GM04503 (cell line): ENCODE data around the gene CYP3A4.
"Not testable (repeated sequence)": the region's sequence is repeated elsewhere in the genome, so short reads cannot be mapped to it uniquely, and the experiment has no call there.

Experiments used
- DNase-seq: peaks from one replicate; pipeline ENCODE4 v3.0.0-alpha.2; 2012; ENCODE audit warnings: low read depth

Gene CYP3A4

DNA sequence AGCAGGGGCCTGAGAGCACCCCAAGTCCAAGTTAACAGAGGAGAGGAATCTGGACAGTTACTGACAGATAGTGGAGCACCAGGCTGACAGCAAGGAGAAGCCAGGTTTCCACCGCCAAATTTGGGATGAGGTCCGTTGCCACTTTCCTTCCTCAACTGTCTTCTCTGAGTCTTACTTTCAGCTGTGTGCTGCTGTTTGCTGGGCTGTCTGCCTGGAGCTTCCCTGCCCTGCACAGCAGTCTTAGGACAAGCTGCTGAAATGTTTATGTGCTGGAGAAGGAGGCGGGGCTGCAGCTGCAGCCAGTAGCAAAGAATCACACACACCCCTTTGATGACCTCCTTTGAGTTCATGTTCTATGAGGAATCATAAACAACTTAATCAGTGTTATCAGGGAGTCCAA lies 31.6 kb downstream of the CYP3A4 start:
- no peak for DNase-seq

DNA sequence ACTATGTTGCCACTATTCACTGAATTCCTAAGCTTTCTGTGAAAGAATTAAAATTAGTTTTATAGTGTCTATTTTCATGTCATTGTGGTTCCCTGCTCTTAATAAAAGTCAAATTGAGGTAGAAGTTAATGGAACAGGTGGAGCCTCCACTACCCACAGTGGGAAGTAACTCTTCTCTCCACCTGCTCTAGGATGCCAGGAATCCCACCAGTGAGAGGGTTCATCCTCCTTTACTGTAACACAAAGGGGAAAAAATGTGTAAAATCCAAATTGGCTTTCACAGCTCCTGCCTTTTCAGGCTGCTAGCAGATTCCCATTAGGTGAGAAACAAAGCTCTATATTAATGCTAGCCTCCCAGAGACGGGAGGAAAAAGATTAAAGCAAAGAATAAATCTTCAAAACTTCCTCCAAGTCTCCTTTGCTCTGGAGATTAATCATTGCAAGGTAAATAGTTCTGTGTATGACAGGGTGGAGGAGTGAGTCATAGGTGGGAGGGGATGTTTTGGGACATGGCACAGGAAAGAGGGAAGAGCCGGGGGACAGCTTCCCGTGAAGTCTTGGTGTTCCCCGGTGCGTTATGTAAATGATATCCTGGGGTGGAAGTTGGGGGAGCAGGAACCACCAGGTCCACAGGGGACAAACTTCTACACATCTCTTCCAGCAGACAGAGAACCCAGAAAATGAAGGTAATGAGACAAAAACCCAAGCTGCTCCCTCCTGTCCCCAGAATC lies 32.5 kb downstream of the CYP3A4 start:
- not testable (repeated sequence) for DNase-seq

DNA sequence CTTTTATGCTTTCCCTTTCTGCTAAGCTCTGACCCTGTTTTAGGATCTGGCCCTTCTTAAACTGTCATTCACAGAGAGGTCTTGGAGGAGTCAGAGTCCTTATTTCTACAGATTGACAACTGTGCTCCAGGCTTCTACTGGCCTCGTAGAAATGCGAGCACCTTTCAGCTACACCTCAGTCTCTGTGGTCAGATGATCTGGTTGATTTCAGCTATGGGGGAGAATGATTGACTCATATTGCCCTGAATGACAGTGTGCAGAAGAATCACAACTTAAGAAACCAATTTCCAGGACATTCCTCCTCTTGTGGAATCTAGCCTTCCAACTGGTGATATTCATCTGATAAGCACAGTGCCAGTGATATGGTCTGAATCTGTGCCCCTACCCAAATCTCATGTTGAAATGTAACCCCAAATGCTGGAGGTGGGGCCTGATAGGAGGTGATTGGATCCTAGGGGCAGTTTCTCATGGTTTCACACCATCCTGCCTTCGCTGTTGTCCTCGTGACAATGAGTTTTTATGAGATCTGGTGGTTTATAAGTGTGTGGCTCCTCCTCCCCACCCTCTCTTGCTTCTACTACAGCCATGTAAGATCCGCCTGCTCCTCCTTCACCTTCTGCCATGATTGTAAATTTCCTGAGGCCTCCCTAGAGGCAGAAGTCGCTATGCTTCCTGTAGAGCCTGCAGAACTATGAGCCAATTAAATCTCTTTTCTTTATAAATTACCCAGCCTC lies 35.0 kb downstream of the CYP3A4 start:
- no peak for DNase-seq

DNA sequence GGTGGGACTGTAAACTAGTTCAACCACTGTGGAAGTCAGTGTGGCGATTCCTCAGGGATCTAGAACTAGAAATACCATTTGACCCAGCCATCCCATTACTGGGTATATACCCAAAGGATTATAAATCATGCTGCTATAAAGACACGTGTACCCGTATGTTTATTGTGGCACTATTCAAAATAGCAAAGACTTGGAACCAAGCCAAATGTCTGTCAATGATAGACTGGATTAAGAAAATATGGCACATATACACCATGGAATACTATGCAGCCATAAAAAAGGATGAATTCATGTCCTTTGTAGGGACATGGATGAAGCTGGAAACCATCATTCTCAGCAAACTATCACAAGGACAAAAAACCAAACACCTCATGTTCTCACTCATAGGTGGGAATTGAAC lies 37.1 kb downstream of the CYP3A4 start:
- not testable (repeated sequence) for DNase-seq

DNA sequence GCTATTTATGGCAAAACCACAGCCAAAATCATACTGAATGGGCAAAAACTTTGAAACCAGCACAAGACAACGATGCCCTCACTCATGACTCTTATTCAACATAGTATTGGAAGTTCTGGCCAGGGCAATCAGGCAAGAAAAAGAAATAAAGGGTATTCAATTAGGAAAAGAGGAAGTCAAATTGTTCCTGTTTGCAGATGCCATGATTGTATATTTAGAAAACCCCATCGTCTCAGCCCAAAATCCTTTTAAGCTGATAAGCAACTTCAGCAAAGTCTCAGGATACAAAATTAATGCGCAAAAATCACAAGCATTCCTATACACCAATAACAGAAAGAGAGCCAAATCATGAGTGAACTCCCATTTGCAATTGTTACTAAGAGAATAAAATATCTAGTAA lies 38.6 kb downstream of the CYP3A4 start:
- DNase-seq, result not testable (repeated sequence)

DNA sequence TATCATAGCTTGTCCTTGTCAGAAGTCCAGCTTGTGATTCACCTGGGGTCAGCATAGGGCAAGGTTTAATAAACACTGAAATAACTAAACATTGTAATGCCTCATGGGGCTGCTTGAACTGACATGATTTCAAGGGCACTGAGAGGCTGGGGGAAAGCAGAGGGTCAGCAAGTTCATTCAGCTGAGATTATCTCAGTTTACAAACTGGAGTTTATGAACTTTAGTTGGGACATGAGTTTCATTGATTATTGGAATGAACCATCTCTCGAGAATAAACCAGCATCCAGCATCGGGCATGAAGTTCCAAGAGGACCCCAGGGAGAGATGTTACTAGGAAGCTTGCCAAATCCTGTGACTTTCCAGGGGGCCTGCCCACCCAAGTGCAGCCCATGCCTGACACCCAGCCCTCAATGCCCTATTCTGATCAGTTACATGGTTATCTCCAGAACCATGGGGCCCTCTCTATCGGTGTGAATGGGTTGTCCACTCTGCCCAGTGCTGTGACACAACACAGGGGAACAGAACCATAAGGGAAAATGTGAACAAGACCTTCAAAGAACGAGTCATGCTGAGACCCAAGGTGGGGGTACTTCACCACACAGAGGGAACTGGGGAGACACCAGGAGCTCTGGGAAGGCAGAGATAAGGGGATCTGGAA lies 41.1 kb downstream of the CYP3A4 start:
- DNase-seq, result no peak

DNA sequence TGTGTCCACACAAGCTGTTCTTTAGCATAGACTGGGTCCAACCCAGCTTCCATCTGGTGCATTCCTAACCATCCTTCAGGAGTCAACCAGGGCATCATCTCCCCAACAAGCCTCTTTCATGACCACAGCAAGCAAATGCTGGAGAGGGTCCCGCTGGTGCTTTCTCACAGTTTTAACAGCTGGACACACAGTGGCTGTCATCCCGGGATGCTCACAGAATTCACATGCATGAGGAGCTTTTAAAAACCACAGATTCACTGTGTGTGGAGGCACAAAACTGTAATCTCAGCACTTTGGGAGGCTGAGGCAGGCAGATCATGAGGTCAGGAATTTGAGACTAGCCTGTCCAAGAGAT lies 42.6 kb downstream of the CYP3A4 start:
- DNase-seq, result no peak

DNA sequence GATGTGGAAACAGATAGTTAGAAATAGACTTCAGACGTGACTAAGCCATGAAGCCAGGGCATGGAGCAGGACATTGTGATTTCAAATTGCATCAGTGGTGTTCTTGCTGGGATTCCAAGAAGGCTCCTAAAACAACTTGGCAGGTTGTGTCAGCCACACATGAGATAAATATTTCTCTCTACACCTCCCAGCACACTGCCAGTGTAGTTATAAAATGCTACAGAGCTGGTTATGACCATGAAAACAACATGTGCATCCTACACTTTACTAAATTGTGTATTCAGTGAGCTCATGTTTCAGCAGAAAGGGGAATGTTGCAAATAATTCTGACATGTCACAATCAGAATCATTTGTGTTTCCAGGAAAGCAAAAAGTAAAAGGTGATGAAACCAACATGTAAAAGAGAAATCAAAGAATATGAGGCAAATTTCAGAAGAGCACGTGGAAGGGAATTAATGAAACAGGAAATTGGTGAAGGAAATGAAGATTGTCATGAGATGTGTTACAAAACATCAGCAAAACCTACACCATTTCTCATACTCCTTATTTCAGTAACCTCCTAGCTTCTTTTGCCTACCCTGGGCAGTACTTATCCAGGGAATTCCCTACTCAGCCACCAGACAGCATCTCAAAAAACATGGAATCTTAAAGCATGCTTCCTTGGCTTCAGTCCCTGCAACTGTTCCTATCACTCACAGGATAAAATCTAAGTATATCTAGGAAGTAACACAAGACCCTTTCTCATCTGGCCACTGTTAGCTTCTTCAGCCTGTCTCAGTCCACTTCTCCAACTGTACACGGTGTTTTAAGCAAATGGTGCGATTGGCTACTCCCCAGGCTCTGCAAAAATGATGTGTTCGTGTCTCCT lies 43.2 kb downstream of the CYP3A4 start:
- peak; percentile 67 for DNase-seq

DNA sequence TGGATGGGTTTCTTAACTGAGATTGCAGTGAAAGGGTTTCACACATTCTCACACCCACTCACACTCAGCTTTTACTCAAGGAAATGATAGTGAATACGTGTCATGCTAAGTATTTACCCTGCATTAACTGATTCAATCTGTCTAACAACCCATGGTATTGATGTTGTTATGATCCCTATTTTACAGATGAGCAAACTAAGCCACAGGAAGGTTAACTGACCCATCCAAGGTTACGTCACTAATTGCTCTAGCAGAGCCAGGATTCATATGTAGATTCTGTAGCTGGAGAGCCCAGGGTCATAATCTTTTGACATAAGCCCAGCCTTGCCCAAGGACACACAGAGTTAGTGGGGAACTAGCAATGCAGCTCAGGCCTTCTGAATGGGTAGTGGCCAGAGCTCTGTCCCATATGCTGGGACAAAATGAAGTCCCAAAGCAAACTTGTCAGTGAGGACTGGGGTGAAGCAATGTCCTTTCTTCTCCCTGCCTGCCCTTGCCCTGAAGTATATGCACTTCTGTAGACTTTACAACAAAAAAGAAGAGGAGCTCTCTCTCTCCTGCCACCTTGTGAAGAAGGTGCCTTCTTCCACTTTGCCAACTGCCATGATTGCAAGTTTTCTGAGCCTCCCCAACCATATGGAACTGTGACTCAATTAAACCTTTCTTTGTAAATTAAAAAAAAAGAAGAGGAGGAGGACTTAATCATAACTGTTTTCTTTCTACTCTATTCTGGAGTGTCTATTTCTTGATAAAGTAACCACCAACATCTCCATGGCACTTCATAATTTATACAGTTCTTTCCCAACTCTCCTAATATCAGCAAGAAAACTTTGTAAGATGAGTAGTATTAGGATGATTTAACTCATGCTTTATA lies 44.0 kb downstream of the CYP3A4 start:
- DNase-seq, result no peak

DNA sequence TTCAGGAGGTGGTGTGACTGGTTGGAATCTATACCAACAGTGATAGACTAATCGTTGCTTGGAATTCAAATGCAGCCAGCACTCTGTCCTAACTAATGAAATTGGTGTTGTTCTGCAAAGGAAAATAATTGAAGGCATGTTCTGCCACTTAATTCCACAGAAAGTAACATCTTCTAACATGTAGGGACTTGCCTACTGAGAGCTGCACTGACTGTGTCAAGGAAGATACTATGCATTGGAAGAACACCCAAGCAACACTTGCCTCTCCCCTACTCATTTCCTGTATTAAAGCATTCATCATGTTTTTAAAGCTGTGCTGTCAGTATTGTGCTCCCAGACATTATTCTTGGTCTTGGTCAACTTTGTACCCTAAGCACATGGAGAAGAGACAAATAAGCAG lies 46.3 kb downstream of the CYP3A4 start:
- DNase-seq, result no peak

DNA sequence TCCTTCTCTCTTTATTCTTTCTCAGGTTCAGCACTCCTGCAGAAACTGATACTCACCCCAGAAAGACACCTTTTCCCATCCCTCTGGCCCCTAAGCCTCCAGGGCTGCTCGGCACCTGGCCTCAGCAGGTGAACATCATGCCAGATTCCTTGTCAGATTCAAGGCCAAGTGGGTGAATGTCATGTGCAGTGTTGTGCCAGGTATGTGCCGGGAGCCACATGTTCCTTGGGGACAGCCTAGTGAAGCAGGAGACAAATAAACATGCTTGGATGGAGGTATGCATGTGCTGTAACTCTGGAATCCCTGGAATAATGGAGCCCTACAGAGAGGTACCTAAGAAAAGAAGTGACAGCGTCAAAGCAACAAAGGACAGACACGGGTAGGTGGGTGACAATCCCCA lies 47.3 kb downstream of the CYP3A4 start:
- not testable (repeated sequence) for DNase-seq

DNA sequence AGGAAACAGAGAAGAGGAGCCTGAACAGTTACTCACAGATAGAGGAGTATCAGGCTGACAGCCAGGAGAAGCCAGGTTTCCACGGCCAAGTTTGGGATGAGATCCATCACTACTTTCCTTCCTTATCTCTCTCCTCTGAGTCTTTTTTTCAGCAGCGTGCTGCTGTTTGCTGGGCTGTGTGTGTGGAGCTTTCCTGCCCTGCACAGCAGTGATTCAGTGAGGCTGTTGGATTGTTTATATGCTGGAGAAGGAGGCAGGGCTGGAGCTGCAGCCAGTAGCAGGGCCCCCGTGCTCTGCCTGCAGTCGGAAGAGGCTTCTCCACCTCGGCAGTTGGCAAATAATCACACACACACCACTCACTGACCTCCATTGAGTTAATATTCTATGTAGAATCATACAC lies 49.0 kb downstream of the CYP3A4 start, which contains the start of gene CYP3A7:
Gene CYP3A7 (minus strand): TSS at position 210 of the 400 bp plus-strand sequence. CDS start 103 bp downstream, at position 107.
- DNase-seq, result no peak

DNA sequence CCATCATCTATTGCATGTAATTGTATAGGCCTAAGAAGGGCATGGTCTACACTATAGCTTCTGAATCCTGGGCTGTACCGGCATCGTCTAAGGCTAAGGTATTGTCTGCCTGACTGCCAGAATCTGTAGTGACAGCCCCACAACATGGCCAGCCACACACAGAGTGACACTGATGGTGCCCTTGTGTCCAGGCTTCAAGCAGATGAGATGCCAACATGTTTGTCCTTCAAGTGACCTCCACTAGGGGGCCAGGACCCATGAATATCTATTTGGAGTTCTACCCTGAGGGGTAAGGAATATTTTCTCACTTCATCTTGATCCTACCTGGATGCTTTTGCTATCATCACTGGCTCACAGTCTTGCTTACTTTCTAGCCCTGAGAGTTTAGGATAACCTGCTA lies 50.5 kb downstream of the CYP3A4 start:
- DNase-seq, result no peak

DNA sequence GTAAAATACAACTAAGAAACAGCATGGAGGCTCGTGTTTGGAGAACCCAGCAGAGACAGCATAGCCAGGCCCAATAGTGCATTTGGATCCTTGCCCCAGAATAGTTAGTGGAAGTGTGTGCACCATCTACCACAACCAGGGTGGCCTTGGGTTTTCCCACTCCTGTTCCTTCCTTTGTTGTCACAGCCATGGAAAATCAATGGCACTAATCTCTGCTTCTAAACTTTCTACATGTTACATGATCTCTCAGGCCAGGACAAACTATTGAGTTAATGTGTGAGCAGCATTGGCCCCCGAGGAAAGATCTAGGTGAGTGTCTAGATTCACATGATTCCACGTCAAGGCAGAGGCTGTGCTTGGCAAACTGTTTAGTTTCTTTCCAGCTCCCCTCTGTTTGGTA lies 51.0 kb downstream of the CYP3A4 start:
- no peak for DNase-seq

DNA sequence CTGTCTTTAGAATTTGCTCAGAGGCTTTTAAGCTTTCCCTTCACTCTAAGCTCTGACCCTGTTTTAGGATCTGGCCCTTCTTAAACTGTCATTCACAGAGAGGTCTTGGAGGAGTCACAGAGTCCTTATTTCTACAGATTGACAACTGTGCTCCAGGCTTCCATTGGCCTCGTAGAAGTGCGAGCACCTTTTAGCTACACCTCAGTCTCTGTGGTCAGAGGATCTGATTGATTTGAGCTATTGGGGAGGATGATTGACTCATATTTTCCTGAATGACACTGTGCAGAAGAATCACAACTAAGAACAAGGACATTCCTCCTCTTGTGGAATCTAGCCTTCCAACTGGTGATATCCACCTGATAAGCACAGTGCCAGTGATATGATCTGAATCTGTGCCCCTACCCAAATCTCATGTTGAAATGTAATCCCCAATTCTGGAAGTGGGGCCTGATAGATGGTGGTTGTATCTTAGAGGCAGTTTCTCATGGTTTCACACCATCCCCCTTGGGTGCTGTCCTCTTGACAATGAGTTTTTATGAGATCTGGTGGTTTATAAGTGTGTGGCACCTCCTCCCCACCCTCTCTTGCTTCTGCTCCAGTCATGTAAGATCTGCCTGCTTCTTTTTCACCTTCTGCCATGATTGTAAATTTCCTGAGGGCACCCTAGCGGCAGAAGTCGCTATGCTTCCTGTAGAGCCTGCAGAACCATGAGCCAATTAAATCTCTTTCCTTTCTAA lies 52.2 kb downstream of the CYP3A4 start:
- no peak for DNase-seq

DNA sequence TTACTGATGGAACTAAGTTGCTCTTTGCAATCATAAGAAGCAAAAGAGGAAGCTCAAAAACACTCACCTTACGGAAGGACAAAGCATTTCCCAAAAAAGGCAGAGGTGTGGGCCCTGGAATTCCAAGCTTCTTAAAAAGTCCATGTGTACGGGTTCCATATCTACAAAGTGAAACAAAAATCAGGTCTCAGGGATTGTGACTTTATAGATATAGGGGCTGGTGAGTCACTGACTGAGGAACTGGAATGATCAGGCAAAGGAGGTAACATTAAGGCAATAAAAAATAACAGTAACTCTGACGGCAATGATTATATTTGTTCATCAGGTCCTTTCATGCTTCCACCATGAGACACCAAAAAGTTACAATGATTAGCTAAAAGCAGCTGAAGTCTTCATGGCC lies 53.0 kb downstream of the CYP3A4 start:
- DNase-seq, result no peak

DNA sequence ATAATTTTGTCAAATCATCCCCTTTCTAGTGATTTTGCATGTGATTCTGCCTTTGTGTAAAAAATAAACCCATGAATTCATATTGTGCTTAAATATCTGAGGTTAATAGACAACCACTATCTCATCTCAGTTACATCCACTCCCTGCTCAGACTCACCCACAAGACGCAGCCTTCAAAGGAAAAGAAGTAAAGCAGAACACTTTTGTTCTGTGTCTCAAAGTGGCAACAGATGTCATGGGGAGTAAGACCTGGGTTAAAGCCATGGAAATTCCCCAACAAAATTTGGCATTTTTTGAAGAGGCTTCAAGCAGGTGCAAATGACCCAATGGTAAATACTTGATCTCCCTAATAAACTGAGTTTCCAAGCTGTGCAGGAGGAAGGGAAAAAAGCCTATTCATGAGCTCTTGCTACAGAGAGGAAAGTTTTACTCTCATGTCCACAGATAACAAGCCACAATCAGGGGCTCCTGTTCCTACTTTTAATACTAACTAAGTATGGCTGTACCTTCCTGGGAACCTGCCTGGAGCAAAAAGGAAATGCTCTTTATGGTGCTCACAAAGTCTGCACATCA lies 53.7 kb downstream of the CYP3A4 start:
- no peak for DNase-seq

DNA sequence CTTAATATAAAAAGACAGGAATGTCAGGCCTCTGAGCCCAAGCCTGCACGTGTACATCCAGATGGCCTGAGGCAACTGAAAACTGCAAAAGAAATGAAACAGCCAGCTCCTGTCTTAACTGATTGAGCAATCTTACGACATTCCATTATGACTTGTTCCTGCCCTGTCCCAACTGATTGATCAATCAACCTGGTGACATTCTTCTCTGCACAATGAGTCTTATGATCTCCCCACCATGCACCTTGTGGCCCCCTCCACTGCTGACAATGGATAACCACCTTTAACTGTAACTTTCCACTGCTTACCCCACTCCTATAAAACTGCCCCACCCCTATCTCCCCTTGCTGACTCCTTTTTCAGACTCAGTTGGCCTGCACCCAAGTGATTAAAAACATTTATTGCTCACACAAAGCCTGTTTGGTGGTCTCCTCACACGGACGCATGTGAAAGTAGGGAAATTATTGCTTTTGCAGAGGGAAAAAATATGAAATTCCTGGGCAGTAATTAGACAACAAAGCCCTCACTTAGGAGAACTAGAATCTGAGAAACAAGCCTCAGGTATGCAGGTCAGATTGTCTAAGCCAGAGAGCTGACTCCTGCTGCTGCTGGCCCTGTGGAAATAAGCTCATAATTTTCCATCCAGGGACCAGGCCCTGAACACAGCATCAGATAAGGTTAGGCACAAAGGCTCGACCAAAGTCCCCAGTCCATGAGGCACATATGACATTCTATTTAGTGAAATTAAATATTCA lies 54.3 kb downstream of the CYP3A4 start:
- DNase-seq, result no peak

DNA sequence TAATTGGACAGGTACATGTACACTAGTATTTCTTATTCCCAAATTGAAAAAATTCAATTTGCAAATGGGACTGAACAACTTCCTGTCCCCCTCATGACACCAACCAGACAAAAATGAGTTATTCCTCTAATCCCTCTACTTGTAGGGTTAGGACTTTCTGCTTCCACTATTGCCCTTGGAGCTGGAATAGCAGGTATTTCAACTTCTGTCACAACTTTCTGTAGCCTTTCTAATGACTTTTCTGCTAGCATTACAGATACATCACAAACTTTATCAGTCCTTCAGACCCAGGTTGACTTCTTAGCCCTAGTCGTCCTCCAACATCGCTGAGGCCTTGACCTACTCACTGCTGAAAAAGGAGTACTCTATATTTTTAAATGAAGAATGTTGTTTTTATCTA lies 55.4 kb downstream of the CYP3A4 start:
- no peak for DNase-seq
